WTC11 (cell line): Measurements from ENCODE around the gene NFIA. TPM values are rescaled to one million over a fixed set of nuclear protein-coding genes. Genes with fewer than 3 reads are reported as not detected.

Source experiments
- ATAC-seq: fragments of 200-7000 bp; cut with Tn5 transposase; 2 replicates; pipeline ENCODE4 v1.10.0; 2021; ENCODE audit warnings: mild to moderate bottlenecking, moderate library complexity
- CTCF ChIA-PET: fragments of 300-600 bp; sonication (Branson Sonifier 250); formaldehyde crosslinking; loops from one replicate; lab custom pipeline; 2021; ENCODE audit warnings: antibody characterized with exemption; lab: Charles Lee
- POLR2A ChIA-PET: fragments of 350-600 bp; sonication (Branson Sonifier 250); formaldehyde crosslinking; loops from one replicate; lab custom pipeline; 2021; ENCODE audit warnings: antibody characterized with exemption; lab: Charles Lee
- DNase-seq: peaks from one replicate; pipeline ENCODE4 v3.0.0; 2021; ENCODE audit warnings: low spot score
- H3K27ac Mint-ChIP-seq: 2 replicates; pipeline ENCODE4 v1.8.0; 2021; ENCODE audit warnings: mixed read lengths
- H3K27me3 Mint-ChIP-seq: 2 replicates; pipeline ENCODE4 v1.8.0; 2021; ENCODE audit warnings: low read depth, mild to moderate bottlenecking, moderate library complexity, mixed read lengths
- H3K36me3 Mint-ChIP-seq: 2 replicates; pipeline ENCODE4 v1.8.0; 2021; ENCODE audit warnings: mixed read lengths
- H3K4me1 Mint-ChIP-seq: 2 replicates; pipeline ENCODE4 v1.8.0; 2022; ENCODE audit warnings: mixed read lengths
- H3K4me3 Mint-ChIP-seq: 2 replicates; pipeline ENCODE4 v1.8.0; 2021; ENCODE audit warnings: mild to moderate bottlenecking, moderate library complexity, mixed read lengths
- H3K9me3 Mint-ChIP-seq: 2 replicates; pipeline ENCODE4 v1.8.0; 2021; ENCODE audit warnings: mixed read lengths
- ATF3 ChIP-seq: sonication (generic); formaldehyde crosslinking; conservative IDR thresholded peaks from 2 replicates; pipeline ENCODE4 v1.8.1; 2022; ENCODE audit warnings: mild to moderate bottlenecking, missing genetic modification reagents
- E2F1 ChIP-seq: sonication (generic); formaldehyde crosslinking; IDR thresholded peaks from 2 replicates; pipeline ENCODE4 v1.8.0; 2022; ENCODE audit warnings: mild to moderate bottlenecking, missing genetic modification reagents
- E2F5 ChIP-seq: sonication (generic); formaldehyde crosslinking; IDR thresholded peaks from 2 replicates; pipeline ENCODE4 v1.8.1; 2022; ENCODE audit warnings: mild to moderate bottlenecking, moderate library complexity, missing genetic modification reagents
- ETV6 ChIP-seq: sonication (generic); formaldehyde crosslinking; IDR thresholded peaks from 2 replicates; pipeline ENCODE4 v1.8.1; 2022; ENCODE audit warnings: mild to moderate bottlenecking, missing genetic modification reagents
- FOXJ3 ChIP-seq: sonication (generic); formaldehyde crosslinking; IDR thresholded peaks from 2 replicates; pipeline ENCODE4 v1.9.0; 2021; ENCODE audit warnings: missing genetic modification reagents, mild to moderate bottlenecking, borderline replicate concordance
- FOXP1 ChIP-seq: sonication (generic); formaldehyde crosslinking; IDR thresholded peaks from 2 replicates; pipeline ENCODE4 v1.8.0; 2022; ENCODE audit warnings: missing genetic modification reagents, mild to moderate bottlenecking, moderate library complexity, borderline replicate concordance
- NFATC4 ChIP-seq: fragments of 250-450 bp; sonication (Bioruptor Pico); IDR thresholded peaks from 2 replicates; pipeline ENCODE4 v1.9.0; 2021; ENCODE audit warnings: mild to moderate bottlenecking
- OVOL2 ChIP-seq: fragments of 250-450 bp; sonication (Bioruptor Pico); IDR thresholded peaks from 2 replicates; pipeline ENCODE4 v1.9.0; 2021; ENCODE audit warnings: mild to moderate bottlenecking, borderline replicate concordance
- SMAD3 ChIP-seq: sonication (generic); formaldehyde crosslinking; IDR thresholded peaks from 2 replicates; pipeline ENCODE4 v1.8.0; 2022; ENCODE audit warnings: missing genetic modification reagents, mild to moderate bottlenecking, borderline replicate concordance
- TEAD1 ChIP-seq: sonication (generic); formaldehyde crosslinking; IDR thresholded peaks from 2 replicates; pipeline ENCODE4 v1.8.0; 2022; ENCODE audit warnings: mild to moderate bottlenecking, missing genetic modification reagents
- ZNF138 ChIP-seq: sonication (generic); formaldehyde crosslinking; conservative IDR thresholded peaks from 2 replicates; pipeline ENCODE4 v1.8.1; 2022; ENCODE audit warnings: mild to moderate bottlenecking, moderate library complexity, missing genetic modification reagents
- ZNF232 ChIP-seq: sonication (generic); formaldehyde crosslinking; IDR thresholded peaks from 2 replicates; pipeline ENCODE4 v1.8.0; 2022; ENCODE audit warnings: mild to moderate bottlenecking, missing genetic modification reagents
- ZNF263 ChIP-seq: sonication (generic); formaldehyde crosslinking; IDR thresholded peaks from 2 replicates; pipeline ENCODE4 v1.8.1; 2022; ENCODE audit warnings: low read depth, mild to moderate bottlenecking, moderate library complexity, missing genetic modification reagents
- ZNF317 ChIP-seq: sonication (generic); formaldehyde crosslinking; IDR thresholded peaks from 2 replicates; pipeline ENCODE4 v1.8.1; 2023; ENCODE audit warnings: low read depth, mild to moderate bottlenecking, moderate library complexity, missing genetic modification reagents, borderline replicate concordance
- ZNF416 ChIP-seq: fragments of 250-450 bp; sonication (Bioruptor Pico); IDR thresholded peaks from 2 replicates; pipeline ENCODE4 v1.9.0; 2021; ENCODE audit warnings: mild to moderate bottlenecking, inconsistent platforms
- total RNA-seq: library from RNA; stranded (reverse); gene quantifications from 3 replicates; pipeline ENCODE4 v1.2.3, GENCODE V29; 2021
- TF ChIP-seq, protein P1 (sequence below): sonication (generic); formaldehyde crosslinking; conservative IDR thresholded peaks from 2 replicates; pipeline ENCODE4 v1.8.1; 2023; ENCODE audit warnings: mild to moderate bottlenecking, low read depth, missing genetic modification reagents, moderate library complexity
- TF ChIP-seq, protein P2 (sequence below): fragments of 250-450 bp; sonication (Bioruptor Pico); conservative IDR thresholded peaks from 2 replicates; pipeline ENCODE4 v1.9.0; 2021; ENCODE audit warnings: mild to moderate bottlenecking
- TF ChIP-seq, protein P3 (sequence below): fragments of 250-450 bp; sonication (Bioruptor Pico); IDR thresholded peaks from 2 replicates; pipeline ENCODE4 v1.9.0; 2021; ENCODE audit warnings: moderate library complexity, mild to moderate bottlenecking, inconsistent platforms, borderline replicate concordance
- TF ChIP-seq, protein P4 (sequence below): fragments of 250-450 bp; sonication (Bioruptor Pico); IDR thresholded peaks from 2 replicates; pipeline ENCODE4 v1.9.0; 2021; ENCODE audit warnings: mild to moderate bottlenecking, borderline replicate concordance
- TF ChIP-seq, protein P5 (sequence below): sonication (generic); formaldehyde crosslinking; IDR thresholded peaks from 2 replicates; pipeline ENCODE4 v1.8.1; 2022; ENCODE audit warnings: low read depth, mild to moderate bottlenecking, moderate library complexity, missing genetic modification reagents, borderline replicate concordance

Gene NFIA
- total RNA-seq, 1 experiment from 2014 or later, result 16.7 TPM

DNA sequence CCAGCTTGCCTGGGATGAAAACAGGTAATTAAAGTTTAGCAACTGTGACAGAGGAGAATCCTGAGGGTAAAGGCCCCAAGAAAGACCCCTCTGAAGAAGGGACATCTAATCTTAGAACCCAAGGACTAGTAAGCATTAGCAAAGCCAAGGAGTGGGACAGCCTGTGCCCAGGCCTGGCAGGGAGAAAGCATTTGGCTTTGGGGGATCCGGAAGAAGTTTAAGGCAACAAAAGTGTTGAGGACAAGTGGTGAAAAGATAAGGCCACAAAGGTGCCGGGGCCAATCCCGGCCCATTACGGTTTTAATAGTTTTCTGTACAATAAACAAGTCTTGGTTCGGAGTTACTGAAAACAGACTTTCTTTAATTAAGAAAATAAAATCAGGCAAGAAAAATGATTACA, 367.0 kb downstream of the NFIA start:
- CTCF ChIA-PET, result interaction anchor here (1.6 kb wide), 1 partner anchor 400 kb away, joined by 3 read pairs; no protein-coding TSS in a partner anchor
- TF ChIP-seq ETV6 (CRISPR knock-in tag) (no peak), ZNF263 (no peak), ZNF232 (CRISPR knock-in tag) (no peak), ATF3 (CRISPR knock-in tag) (no peak), SMAD3 (CRISPR knock-in tag) (no peak), ZNF317 (no peak), FOXJ3 (no peak), NFATC4 (no peak), FOXP1 (no peak), OVOL2 (CRISPR knock-in tag) (no peak), E2F5 (CRISPR knock-in tag) (no peak), ZNF416 (CRISPR knock-in tag) (no peak), E2F1 (CRISPR knock-in tag) (no peak), ZNF138 (CRISPR knock-in tag) (no peak), TEAD1 (CRISPR knock-in tag) (no peak)
- TF ChIP-seq, protein P1, sequence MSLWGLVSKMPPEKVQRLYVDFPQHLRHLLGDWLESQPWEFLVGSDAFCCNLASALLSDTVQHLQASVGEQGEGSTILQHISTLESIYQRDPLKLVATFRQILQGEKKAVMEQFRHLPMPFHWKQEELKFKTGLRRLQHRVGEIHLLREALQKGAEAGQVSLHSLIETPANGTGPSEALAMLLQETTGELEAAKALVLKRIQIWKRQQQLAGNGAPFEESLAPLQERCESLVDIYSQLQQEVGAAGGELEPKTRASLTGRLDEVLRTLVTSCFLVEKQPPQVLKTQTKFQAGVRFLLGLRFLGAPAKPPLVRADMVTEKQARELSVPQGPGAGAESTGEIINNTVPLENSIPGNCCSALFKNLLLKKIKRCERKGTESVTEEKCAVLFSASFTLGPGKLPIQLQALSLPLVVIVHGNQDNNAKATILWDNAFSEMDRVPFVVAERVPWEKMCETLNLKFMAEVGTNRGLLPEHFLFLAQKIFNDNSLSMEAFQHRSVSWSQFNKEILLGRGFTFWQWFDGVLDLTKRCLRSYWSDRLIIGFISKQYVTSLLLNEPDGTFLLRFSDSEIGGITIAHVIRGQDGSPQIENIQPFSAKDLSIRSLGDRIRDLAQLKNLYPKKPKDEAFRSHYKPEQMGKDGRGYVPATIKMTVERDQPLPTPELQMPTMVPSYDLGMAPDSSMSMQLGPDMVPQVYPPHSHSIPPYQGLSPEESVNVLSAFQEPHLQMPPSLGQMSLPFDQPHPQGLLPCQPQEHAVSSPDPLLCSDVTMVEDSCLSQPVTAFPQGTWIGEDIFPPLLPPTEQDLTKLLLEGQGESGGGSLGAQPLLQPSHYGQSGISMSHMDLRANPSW, result no peak
- TF ChIP-seq, protein P2, sequence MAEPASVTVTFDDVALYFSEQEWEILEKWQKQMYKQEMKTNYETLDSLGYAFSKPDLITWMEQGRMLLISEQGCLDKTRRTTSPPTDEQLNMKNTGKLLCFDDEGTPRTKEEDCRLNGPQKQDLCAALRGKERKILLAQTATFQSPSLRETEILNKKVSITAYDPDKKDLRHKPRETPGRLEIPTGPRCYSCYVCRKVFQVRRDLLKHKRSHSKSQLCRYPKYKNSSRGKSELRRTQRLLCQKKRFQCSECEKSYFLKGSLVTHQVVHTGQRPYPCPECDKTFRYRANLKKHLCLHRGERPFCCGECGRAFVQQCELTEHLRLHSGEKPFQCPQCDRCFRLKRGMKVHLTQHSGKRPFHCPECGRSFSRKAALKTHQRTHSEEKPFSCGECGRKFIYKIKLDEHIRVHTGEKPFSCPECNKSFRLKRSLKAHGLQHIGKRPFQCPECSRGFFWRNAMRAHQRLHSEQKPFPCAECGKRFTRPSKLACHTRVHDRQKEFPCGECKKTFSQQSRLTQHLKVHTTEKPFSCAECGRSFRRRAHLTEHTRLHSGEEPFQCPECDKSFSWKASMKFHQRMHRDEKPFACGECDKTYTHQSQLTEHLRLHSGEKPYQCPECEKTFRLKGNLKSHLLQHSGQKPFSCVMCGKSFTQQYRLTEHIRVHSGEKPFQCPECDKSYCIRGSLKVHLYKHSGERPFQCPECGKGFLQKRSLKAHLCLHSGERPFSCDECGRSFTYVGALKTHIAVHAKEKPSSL (CRISPR knock-in tag), result no peak
- TF ChIP-seq, protein P3, sequence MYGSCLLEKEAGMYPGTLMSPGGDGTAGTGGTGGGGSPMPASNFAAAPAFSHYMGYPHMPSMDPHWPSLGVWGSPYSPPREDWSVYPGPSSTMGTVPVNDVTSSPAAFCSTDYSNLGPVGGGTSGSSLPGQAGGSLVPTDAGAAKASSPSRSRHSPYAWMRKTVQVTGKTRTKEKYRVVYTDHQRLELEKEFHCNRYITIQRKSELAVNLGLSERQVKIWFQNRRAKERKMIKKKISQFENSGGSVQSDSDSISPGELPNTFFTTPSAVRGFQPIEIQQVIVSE, result no peak
- TF ChIP-seq, protein P4, sequence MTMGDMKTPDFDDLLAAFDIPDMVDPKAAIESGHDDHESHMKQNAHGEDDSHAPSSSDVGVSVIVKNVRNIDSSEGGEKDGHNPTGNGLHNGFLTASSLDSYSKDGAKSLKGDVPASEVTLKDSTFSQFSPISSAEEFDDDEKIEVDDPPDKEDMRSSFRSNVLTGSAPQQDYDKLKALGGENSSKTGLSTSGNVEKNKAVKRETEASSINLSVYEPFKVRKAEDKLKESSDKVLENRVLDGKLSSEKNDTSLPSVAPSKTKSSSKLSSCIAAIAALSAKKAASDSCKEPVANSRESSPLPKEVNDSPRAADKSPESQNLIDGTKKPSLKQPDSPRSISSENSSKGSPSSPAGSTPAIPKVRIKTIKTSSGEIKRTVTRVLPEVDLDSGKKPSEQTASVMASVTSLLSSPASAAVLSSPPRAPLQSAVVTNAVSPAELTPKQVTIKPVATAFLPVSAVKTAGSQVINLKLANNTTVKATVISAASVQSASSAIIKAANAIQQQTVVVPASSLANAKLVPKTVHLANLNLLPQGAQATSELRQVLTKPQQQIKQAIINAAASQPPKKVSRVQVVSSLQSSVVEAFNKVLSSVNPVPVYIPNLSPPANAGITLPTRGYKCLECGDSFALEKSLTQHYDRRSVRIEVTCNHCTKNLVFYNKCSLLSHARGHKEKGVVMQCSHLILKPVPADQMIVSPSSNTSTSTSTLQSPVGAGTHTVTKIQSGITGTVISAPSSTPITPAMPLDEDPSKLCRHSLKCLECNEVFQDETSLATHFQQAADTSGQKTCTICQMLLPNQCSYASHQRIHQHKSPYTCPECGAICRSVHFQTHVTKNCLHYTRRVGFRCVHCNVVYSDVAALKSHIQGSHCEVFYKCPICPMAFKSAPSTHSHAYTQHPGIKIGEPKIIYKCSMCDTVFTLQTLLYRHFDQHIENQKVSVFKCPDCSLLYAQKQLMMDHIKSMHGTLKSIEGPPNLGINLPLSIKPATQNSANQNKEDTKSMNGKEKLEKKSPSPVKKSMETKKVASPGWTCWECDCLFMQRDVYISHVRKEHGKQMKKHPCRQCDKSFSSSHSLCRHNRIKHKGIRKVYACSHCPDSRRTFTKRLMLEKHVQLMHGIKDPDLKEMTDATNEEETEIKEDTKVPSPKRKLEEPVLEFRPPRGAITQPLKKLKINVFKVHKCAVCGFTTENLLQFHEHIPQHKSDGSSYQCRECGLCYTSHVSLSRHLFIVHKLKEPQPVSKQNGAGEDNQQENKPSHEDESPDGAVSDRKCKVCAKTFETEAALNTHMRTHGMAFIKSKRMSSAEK (CRISPR knock-in tag), result no peak
- TF ChIP-seq, protein P5, sequence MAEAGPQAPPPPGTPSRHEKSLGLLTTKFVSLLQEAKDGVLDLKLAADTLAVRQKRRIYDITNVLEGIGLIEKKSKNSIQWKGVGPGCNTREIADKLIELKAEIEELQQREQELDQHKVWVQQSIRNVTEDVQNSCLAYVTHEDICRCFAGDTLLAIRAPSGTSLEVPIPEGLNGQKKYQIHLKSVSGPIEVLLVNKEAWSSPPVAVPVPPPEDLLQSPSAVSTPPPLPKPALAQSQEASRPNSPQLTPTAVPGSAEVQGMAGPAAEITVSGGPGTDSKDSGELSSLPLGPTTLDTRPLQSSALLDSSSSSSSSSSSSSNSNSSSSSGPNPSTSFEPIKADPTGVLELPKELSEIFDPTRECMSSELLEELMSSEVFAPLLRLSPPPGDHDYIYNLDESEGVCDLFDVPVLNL (CRISPR knock-in tag), result no peak
- peaks cover 36% of the 10 kb centered on the region for H3K4me1 Mint-ChIP-seq

More for the DNA sequence above, 367.0 kb downstream of the NFIA start:
- POLR2A ChIA-PET, result no interaction called here
- H3K4me3 Mint-ChIP-seq, result no peak overlapping the region
- H3K27ac Mint-ChIP-seq, result no peak overlapping the region
- no peaks in the 10 kb centered on the region for H3K27me3 Mint-ChIP-seq
- ATAC-seq (no peak), DNase-seq (no peak)
- no peaks in the 10 kb centered on the region for H3K36me3 Mint-ChIP-seq
- H3K9me3 Mint-ChIP-seq, result no peaks in the 10 kb centered on the region
